Left ventricle myocardium superior (tissue), 1 donor: ENCODE data around the gene IL18. TPM values are rescaled to one million over a fixed set of nuclear protein-coding genes. Genes with fewer than 3 reads are reported as not detected.
"Not testable (repeated sequence)": the region's sequence is repeated elsewhere in the genome, so short reads cannot be mapped to it uniquely, and the experiment has no call there.

Experiments
- ATAC-seq: fragments of 200-7000 bp; cut with Tn5 transposase; one replicate; pipeline ENCODE4 v1.9.1; 2020; ENCODE audit warnings: mild to moderate bottlenecking, moderate library complexity
- DNase-seq: peaks from one replicate; pipeline ENCODE4 v3.0.0-alpha.2; 2020
- intact Hi-C: fragments of 100-400 bp; cut with micrococcal nuclease; formaldehyde crosslinking; loops from one replicate; pipeline ENCODE4 v1.11.0; 2022
- total RNA-seq: library from RNA; stranded (reverse); fragmentation: NEBNext Ultra II Directional; extraction: Animal tissue kit (Norgen Biotek cat#: 25700); gene quantifications from one replicate; pipeline ENCODE4 v1.2.1, GENCODE V29; 2021
- donor health status: DM: no; HTN: yes; CAD: no; lungs with severe emphysema.

Gene IL18
- total RNA-seq, 1 donor from 2014 or later, result 2.3 TPM

- intact Hi-C loops, result no loop called here
- no peak for ATAC-seq
- no peak for DNase-seq
Measured at GRCh38 chr11:112132737-112133136, 31.2 kb downstream of the IL18 start.

- ATAC-seq (peak; percentile 75), DNase-seq (no peak)
- intact Hi-C loops, result no loop called here
Measured at GRCh38 chr11:112129656-112130055, 34.2 kb downstream of the IL18 start.

- ATAC-seq (no peak), DNase-seq (peak; percentile 44)
Measured at GRCh38 chr11:112128483-112129121, 35.3 kb downstream of the IL18 start.

GRCh38 chr11:112127056-112127455 is 36.8 kb downstream of the IL18 start:
- ATAC-seq (no peak), DNase-seq (no peak)
- intact Hi-C loops, result no loop called here

More at GRCh38 chr11:112128483-112129121, 35.3 kb downstream of the IL18 start:
- intact Hi-C loops, result no loop called here

GRCh38 chr11:112123129-112123528 is 40.8 kb downstream of the IL18 start:
- no peak for DNase-seq
- no peak for ATAC-seq
- intact Hi-C loops, result no loop called here

GRCh38 chr11:112121981-112122615 is 41.8 kb downstream of the IL18 start:
- no peak for ATAC-seq
- DNase-seq, result no peak
- intact Hi-C loops, result no loop called here

GRCh38 chr11:112118176-112118575 is 45.7 kb downstream of the IL18 start:
- DNase-seq (no peak), ATAC-seq (no peak)
- intact Hi-C loops, result loop anchor here (10.0 kb wide), 1 partner anchor 157 kb away; no protein-coding TSS in a partner anchor

- DNase-seq, result no peak
- intact Hi-C loops, result loop anchor here (10.0 kb wide), 1 partner anchor 159 kb away; no protein-coding TSS in a partner anchor
- no peak for ATAC-seq
Measured at GRCh38 chr11:112115386-112115785, 48.5 kb downstream of the IL18 start.

GRCh38 chr11:112114460-112114859 is 49.4 kb downstream of the IL18 start:
- intact Hi-C loops, result loop anchor here (10.0 kb wide), 1 partner anchor 160 kb away; no protein-coding TSS in a partner anchor
- DNase-seq, result no peak
- ATAC-seq, result no peak

GRCh38 chr11:112113539-112114457 is 50.1 kb downstream of the IL18 start:
- DNase-seq (no peak), ATAC-seq (peak; percentile 77)
- intact Hi-C loops, result loop anchor here (10.0 kb wide), 1 partner anchor 161 kb away; no protein-coding TSS in a partner anchor

GRCh38 chr11:112106070-112106469 is 57.8 kb downstream of the IL18 start:
- DNase-seq, result no peak
- intact Hi-C loops, result no loop called here
- no peak for ATAC-seq

GRCh38 chr11:112103446-112103845 is 60.4 kb downstream of the IL18 start:
- DNase-seq (no peak), ATAC-seq (no peak)
- intact Hi-C loops, result no loop called here

GRCh38 chr11:112100462-112100861 is 63.4 kb downstream of the IL18 start:
- DNase-seq (no peak), ATAC-seq (peak; percentile 53)
- intact Hi-C loops, result no loop called here

- DNase-seq, result no peak
- intact Hi-C loops, result no loop called here
- no peak for ATAC-seq
Measured at GRCh38 chr11:112097734-112098528, 66.0 kb downstream of the IL18 start.

GRCh38 chr11:112096194-112096593 is 67.7 kb downstream of the IL18 start:
- DNase-seq (no peak), ATAC-seq (no peak)
- intact Hi-C loops, result no loop called here

GRCh38 chr11:112095302-112095701 is 68.6 kb downstream of the IL18 start:
- DNase-seq, ATAC-seq, intact Hi-C loops: not testable (repeated sequence)
